ENCODE results near the gene STK24. TPM values are rescaled to one million over a fixed set of nuclear protein-coding genes. Genes with fewer than 3 reads are reported as not detected.

Gene STK24
- polyA plus RNA-seq, 3 donors = 14.2 to 59.8 (median 28.9) TPM

DNA sequence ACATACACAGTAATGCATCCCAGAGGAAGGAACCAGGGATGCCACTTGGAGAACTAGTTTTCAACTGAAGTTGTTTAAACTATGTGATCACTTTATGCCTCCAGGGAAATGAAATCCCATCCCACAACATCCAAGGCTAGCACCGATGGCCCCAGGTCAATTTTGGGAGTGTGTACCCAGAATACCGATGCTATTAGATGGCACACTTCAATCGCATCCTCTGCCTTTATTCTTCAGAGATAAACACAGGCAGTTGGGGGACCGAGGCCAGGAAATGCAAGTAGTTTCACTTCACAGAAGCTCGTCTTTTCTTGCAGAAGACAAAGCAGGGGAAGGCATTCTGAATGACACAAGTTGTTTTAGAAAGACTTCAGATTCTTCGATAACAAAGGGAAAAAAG is 13.8 kb downstream of the STK24 start:
- Histone ChIP-seq H3K4me3 (replicated peaks in 1 of 3; ENCODE audit: low read depth in 2 of 3, low read length in 3 of 3) (no peak overlapping the region), H3K4me1 (ENCODE audit: control insufficient read depth in 1 of 2, insufficient read depth in 2 of 2, low read length in 2 of 2) (peaks cover 38 to 53% of the 10 kb centered on the region in 2 donors), H4K20me1 (ENCODE audit: insufficient read depth, low read length) (peaks cover 100% of the 10 kb centered on the region), H3K9ac (ENCODE audit: insufficient read depth, low read length, poor library complexity, severe bottlenecking) (no peak overlapping the region), H3K9me3 (replicated peaks in 1 of 2; ENCODE audit: control insufficient read depth in 1 of 2, insufficient read depth in 1 of 2, low read length in 2 of 2) (no peaks in the 10 kb centered on the region), H3K27me3 (ENCODE audit: control insufficient read depth in 2 of 2, insufficient read depth in 2 of 2, low read length in 2 of 2) (no peaks in the 10 kb centered on the region), H3K4me2 (replicated peaks; ENCODE audit: extremely low read depth, low read length, poor library complexity, severe bottlenecking) (peak overlapping the region; percentile 1), H3K79me2 (ENCODE audit: insufficient read depth, low read length) (peaks cover 99% of the 10 kb centered on the region), H3K27ac (ENCODE audit: low read depth in 1 of 2, low read length in 2 of 2) (peak overlapping the region in 1 of 2 donors; percentile 56), H2AFZ (ENCODE audit: insufficient read depth, low read depth, low read length, poor library complexity, severe bottlenecking) (no peak overlapping the region), H3K36me3 (replicated peaks in 1 of 2; ENCODE audit: control insufficient read depth in 1 of 2, insufficient read depth in 2 of 2, low read length in 2 of 2) (peaks cover 0 to 12% of the 10 kb centered on the region in 2 donors)
- H3K27ac Mint-ChIP-seq = peak overlapping the region in 6 of 7 donors; percentile 7 to 79 (median 41)
- TF ChIP-seq, protein P1, sequence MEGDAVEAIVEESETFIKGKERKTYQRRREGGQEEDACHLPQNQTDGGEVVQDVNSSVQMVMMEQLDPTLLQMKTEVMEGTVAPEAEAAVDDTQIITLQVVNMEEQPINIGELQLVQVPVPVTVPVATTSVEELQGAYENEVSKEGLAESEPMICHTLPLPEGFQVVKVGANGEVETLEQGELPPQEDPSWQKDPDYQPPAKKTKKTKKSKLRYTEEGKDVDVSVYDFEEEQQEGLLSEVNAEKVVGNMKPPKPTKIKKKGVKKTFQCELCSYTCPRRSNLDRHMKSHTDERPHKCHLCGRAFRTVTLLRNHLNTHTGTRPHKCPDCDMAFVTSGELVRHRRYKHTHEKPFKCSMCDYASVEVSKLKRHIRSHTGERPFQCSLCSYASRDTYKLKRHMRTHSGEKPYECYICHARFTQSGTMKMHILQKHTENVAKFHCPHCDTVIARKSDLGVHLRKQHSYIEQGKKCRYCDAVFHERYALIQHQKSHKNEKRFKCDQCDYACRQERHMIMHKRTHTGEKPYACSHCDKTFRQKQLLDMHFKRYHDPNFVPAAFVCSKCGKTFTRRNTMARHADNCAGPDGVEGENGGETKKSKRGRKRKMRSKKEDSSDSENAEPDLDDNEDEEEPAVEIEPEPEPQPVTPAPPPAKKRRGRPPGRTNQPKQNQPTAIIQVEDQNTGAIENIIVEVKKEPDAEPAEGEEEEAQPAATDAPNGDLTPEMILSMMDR (IDR thresholded peaks at IDR 0.05) = no peak
- 46% methylated on average over 4 of the region's 6 CpGs for WGBS (ENCODE audit: insufficient coverage)
- H3K4me1 Mint-ChIP-seq = peaks cover 70% of the 10 kb centered on the region
- H3K4me3 Mint-ChIP-seq = peak overlapping the region in 1 of 2 donors; percentile 28
- peaks cover 0 to 2% (median 0%) of the 10 kb centered on the region in 3 donors for H3K27me3 Mint-ChIP-seq (ENCODE audit: low read depth in 3 of 3)
- intact Hi-C loops (cut with micrococcal nuclease) = loop anchor here in 1 of 2 donors (10.0 kb wide), 1 partner anchor 88 kb away; no protein-coding TSS in a partner anchor
- no peak for DNase-seq
- H3K36me3 Mint-ChIP-seq = peaks cover 22 to 26% of the 10 kb centered on the region in 2 donors
- peaks cover 0 to 2% (median 0%) of the 10 kb centered on the region in 7 donors for H3K9me3 Mint-ChIP-seq

DNA sequence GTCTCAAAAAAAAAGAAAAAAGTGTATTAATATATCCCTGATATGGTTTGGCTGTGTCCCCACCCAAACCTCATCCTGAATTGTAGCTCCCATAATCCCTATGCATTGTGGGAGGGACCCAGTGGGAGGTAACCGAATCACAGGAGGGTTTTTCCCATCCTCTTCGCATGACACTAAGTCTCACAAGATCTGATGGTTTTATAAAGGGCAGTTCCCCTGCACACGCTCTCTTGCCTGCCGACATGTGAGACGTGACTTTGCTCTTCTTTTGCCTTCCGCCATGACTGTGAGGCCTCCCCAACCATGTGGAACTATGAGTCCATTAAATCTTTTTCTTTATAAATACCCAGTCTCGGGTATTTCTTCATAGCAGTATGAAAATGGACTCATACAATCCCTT is 17.7 kb downstream of the STK24 start:
- Mint-ChIP-seq H3K4me1 (peaks cover 61% of the 10 kb centered on the region), H3K36me3 (peaks cover 14 to 15% of the 10 kb centered on the region in 2 donors), H3K27me3 (ENCODE audit: low read depth in 3 of 3) (peaks cover 0 to 4% (median 0%) of the 10 kb centered on the region in 3 donors), H3K27ac (no peak overlapping the region), H3K9me3 (peaks cover 0 to 11% (median 5%) of the 10 kb centered on the region in 7 donors), H3K4me3 (no peak overlapping the region)
- TF ChIP-seq, protein P1 (IDR thresholded peaks at IDR 0.05) = no peak
- WGBS (ENCODE audit: insufficient coverage) = 94% methylated on average over 6 of the region's 7 CpGs
- H3K27me3 ChIP-seq (ENCODE audit: control insufficient read depth in 2 of 2, insufficient read depth in 2 of 2, low read length in 2 of 2) = no peaks in the 10 kb centered on the region
- H3K79me2 ChIP-seq (ENCODE audit: insufficient read depth, low read length) = peaks cover 97% of the 10 kb centered on the region
- H3K4me3 ChIP-seq (replicated peaks in 1 of 3; ENCODE audit: low read depth in 2 of 3, low read length in 3 of 3) = no peak overlapping the region
- intact Hi-C loops (cut with micrococcal nuclease) = no loop called here
- peaks cover 21 to 41% of the 10 kb centered on the region in 2 donors for H3K4me1 ChIP-seq (ENCODE audit: control insufficient read depth in 1 of 2, insufficient read depth in 2 of 2, low read length in 2 of 2)
- H3K4me2 ChIP-seq (replicated peaks; ENCODE audit: extremely low read depth, low read length, poor library complexity, severe bottlenecking) = no peak overlapping the region
- peaks cover 0 to 12% of the 10 kb centered on the region in 2 donors for H3K36me3 ChIP-seq (replicated peaks in 1 of 2; ENCODE audit: control insufficient read depth in 1 of 2, insufficient read depth in 2 of 2, low read length in 2 of 2)
- H3K9ac ChIP-seq (ENCODE audit: insufficient read depth, low read length, poor library complexity, severe bottlenecking) = no peak overlapping the region
- H2AFZ ChIP-seq (ENCODE audit: insufficient read depth, low read depth, low read length, poor library complexity, severe bottlenecking) = no peak overlapping the region
- peaks cover 100% of the 10 kb centered on the region for H4K20me1 ChIP-seq (ENCODE audit: insufficient read depth, low read length)
- peak in 1 of 3 donors; percentile 42 for DNase-seq
- no peak overlapping the region for H3K27ac ChIP-seq (ENCODE audit: low read depth in 1 of 2, low read length in 2 of 2)
- H3K9me3 ChIP-seq (replicated peaks in 1 of 2; ENCODE audit: control insufficient read depth in 1 of 2, insufficient read depth in 1 of 2, low read length in 2 of 2) = peaks cover 0 to 5% of the 10 kb centered on the region in 2 donors
